Activated CD8-positive, alpha-beta T cell treated with anti-CD3 and anti-CD28 coated beads for 36 hours (primary cell): ENCODE results near the gene VANGL2. TPM values are rescaled to one million over a fixed set of nuclear protein-coding genes. Genes with fewer than 3 reads are reported as not detected.
A peak's percentile ranks its signal among the peaks of the same experiment; 100 is the strongest.

ENCODE experiments used
- ATAC-seq: fragments of 200-7000 bp; cut with Tn5 transposase; one replicate; pipeline ENCODE4 v1.10.0; 2021; ENCODE audit warnings: mild to moderate bottlenecking, moderate library complexity
- CTCF ChIA-PET: fragments of 350-600 bp; sonication (Branson Sonifier 250); formaldehyde crosslinking; loops from one replicate; lab custom pipeline; 2021; ENCODE audit warnings: antibody characterized with exemption; lab: Charles Lee
- POLR2A ChIA-PET: fragments of 350-600 bp; sonication (Branson Sonifier 250); formaldehyde crosslinking; loops from one replicate; lab custom pipeline; 2021; ENCODE audit warnings: antibody characterized with exemption; lab: Charles Lee
- DNase-seq: peaks from one replicate; pipeline ENCODE4 v3.0.0-alpha.2; 2020
- H3K27ac Mint-ChIP-seq: one replicate; pipeline ENCODE4 v1.8.0; 2021; ENCODE audit warnings: mild to moderate bottlenecking, mixed read lengths
- H3K27me3 Mint-ChIP-seq: one replicate; pipeline ENCODE4 v1.8.0; 2021; ENCODE audit warnings: mixed read lengths
- H3K36me3 Mint-ChIP-seq: one replicate; pipeline ENCODE4 v1.8.0; 2021; ENCODE audit warnings: low read depth, mixed read lengths
- H3K4me1 Mint-ChIP-seq: one replicate; pipeline ENCODE4 v1.8.0; 2021; ENCODE audit warnings: low read depth, mixed read lengths
- H3K4me3 Mint-ChIP-seq: one replicate; pipeline ENCODE4 v1.8.0; 2021; ENCODE audit warnings: mild to moderate bottlenecking, moderate library complexity, mixed read lengths
- H3K9me3 Mint-ChIP-seq: one replicate; pipeline ENCODE4 v1.8.0; 2021; ENCODE audit warnings: mixed read lengths
- intact Hi-C: fragments of 100-400 bp; cut with micrococcal nuclease; formaldehyde crosslinking; loops from one replicate; pipeline ENCODE4 v1.10.0; 2022
- total RNA-seq, 2 experiments: library from RNA; stranded (reverse); gene quantifications; one replicate each; pipeline ENCODE4 v1.2.3, GENCODE V29; 2021
- TF ChIP-seq, protein P1 (sequence below): fragments of 200-600 bp; IDR thresholded peaks from one replicate; pipeline ENCODE4 v1.8.0; 2022; ENCODE audit warnings: antibody characterized with exemption, mild to moderate bottlenecking

VANGL2 gene
- total RNA-seq, 2 experiments from 2014 or later = 0.16 to 0.40 TPM

DNA sequence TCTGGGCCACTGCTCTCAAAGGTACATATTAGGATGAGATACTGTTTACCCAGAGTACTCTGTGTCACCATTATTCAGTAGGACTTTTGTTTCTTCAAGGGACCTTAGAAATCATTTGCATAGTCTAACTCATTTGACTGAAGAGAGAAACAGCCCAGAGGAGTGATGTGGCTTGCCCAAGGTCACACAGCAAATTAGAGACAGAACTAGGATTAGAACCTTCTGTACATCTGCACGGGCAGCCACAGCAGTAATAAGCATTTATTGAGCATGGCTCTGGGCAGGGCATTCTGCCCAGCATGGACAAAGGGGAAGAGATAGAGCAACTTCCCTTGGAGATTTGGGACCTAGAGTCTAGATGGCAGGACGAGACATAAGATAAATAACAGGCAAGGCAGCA lies 39.2 kb upstream of the VANGL2 start:
- ChIA-PET CTCF (interaction anchor here (8.6 kb wide), 1 partner anchor 16 kb away, joined by 41 read pairs; no protein-coding TSS in a partner anchor), POLR2A (no interaction called here)
- Mint-ChIP-seq H3K4me1 (no peaks in the 10 kb centered on the region), H3K9me3 (no peaks in the 10 kb centered on the region), H3K36me3 (peaks cover 18% of the 10 kb centered on the region), H3K27me3 (no peaks in the 10 kb centered on the region), H3K27ac (no peak overlapping the region), H3K4me3 (no peak overlapping the region)
- TF ChIP-seq, protein P1, sequence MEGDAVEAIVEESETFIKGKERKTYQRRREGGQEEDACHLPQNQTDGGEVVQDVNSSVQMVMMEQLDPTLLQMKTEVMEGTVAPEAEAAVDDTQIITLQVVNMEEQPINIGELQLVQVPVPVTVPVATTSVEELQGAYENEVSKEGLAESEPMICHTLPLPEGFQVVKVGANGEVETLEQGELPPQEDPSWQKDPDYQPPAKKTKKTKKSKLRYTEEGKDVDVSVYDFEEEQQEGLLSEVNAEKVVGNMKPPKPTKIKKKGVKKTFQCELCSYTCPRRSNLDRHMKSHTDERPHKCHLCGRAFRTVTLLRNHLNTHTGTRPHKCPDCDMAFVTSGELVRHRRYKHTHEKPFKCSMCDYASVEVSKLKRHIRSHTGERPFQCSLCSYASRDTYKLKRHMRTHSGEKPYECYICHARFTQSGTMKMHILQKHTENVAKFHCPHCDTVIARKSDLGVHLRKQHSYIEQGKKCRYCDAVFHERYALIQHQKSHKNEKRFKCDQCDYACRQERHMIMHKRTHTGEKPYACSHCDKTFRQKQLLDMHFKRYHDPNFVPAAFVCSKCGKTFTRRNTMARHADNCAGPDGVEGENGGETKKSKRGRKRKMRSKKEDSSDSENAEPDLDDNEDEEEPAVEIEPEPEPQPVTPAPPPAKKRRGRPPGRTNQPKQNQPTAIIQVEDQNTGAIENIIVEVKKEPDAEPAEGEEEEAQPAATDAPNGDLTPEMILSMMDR = no peak
- ATAC-seq (no peak), DNase-seq (no peak)
- intact Hi-C loops = no loop called here

DNA sequence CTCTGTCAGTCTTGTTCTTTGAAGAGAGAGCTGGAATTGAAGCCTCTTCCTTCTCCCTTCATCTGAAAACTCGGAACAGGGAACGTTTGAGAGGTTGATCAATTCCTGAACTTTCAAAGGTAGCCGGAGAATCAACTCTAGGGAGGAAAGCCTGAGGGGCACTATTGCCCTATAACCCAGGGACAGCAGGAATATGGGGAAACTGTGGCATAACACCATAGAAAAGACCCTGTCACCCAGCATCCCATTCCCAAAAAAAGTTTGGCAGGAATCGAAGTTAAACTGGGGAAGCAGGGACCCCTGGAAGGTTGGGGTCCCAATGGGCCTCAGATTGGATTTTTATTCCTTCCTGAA lies 38.6 kb upstream of the VANGL2 start:
- Mint-ChIP-seq H3K9me3 (no peaks in the 10 kb centered on the region), H3K27ac (no peak overlapping the region), H3K36me3 (peaks cover 12% of the 10 kb centered on the region), H3K4me1 (no peaks in the 10 kb centered on the region), H3K27me3 (no peaks in the 10 kb centered on the region), H3K4me3 (no peak overlapping the region)
- TF ChIP-seq, protein P1 = no peak
- DNase-seq (no peak), ATAC-seq (no peak)
- intact Hi-C loops = no loop called here
- CTCF ChIA-PET = interaction anchor here (8.6 kb wide), 1 partner anchor 16 kb away, joined by 41 read pairs; no protein-coding TSS in a partner anchor
- POLR2A ChIA-PET = no interaction called here

DNA sequence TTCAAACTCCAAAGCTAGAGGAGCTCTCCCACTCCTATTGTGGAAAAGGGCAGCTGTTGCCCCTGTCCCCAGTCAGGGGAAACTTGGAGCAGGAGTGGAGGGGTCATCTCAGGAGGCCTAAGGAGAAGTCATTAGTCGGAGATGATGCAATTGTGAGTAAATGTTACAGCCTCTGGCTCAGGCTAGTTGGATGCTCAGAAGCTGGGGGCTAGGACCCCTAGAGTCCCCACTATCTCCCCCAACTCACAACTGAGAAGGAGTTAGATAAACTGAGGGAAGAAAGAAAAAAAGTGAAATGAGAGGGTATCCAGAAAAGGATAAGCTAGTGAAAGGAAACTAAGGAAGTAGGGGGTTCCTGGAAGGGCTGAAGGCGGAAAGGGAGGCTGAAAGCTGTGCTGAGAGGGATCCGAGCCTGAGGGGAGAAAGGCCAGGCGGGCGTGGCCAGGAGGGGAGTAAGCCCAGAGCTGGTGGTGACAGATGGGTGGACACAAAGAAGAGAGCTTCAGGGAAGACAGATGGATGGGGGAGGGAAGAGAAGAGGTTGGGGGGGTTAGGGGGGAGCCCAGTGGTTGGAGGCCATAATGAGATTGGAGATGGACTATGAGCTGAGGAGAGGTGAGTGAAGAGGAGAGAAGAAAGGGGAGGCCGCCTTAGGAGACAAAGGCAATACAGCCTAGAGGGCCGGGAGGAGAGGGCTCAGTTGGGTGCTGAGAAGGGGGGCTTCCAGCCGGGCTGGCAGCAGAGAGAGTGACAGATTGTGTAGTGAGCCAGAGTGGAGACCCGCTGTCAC lies 38.0 kb upstream of the VANGL2 start:
- Mint-ChIP-seq H3K27ac (peak overlapping the region; percentile 59), H3K4me1 (no peaks in the 10 kb centered on the region), H3K36me3 (peaks cover 9% of the 10 kb centered on the region), H3K4me3 (no peak overlapping the region), H3K9me3 (no peaks in the 10 kb centered on the region), H3K27me3 (no peaks in the 10 kb centered on the region)
- CTCF ChIA-PET = interaction anchor here (1.0 to 8.6 kb wide), 3 partner anchors 12 to 73 kb away, joined by 3 to 41 read pairs (median 3); no protein-coding TSS in a partner anchor
- intact Hi-C loops = no loop called here
- POLR2A ChIA-PET = interaction anchor here (0.5 to 1.2 kb wide), 3 partner anchors 8 to 19 kb away, joined by 3 to 4 read pairs (median 3); partner anchors contain the start of genes COPA and NCSTN
- ATAC-seq (no peak), DNase-seq (no peak)
- TF ChIP-seq, protein P1 = no peak

DNA sequence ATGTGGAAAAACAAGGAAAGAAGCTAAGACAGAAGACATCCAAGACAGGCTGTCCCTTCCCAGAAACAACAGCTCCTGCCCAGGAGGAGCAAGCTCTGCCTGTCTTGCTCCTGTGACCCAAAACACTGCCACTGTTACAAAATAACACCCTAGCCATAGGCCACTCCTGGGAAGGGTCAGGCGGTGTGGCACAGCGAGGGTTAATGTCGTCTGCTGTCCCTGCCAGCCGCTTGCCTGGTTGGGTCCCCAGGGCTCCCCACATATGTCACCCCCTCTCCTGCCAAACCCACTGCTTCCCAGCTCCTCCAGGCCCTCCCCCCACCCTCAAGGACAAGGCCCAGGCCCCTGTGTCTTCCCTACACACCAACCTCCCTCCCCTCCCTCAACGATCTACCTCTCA lies 37.4 kb upstream of the VANGL2 start:
- Mint-ChIP-seq H3K4me1 (no peaks in the 10 kb centered on the region), H3K27me3 (no peaks in the 10 kb centered on the region), H3K27ac (no peak overlapping the region), H3K9me3 (no peaks in the 10 kb centered on the region), H3K4me3 (no peak overlapping the region), H3K36me3 (peaks cover 9% of the 10 kb centered on the region)
- TF ChIP-seq, protein P1 = no peak
- ChIA-PET CTCF (interaction anchor here (1.0 to 8.6 kb wide), 4 partner anchors 8 to 74 kb away, joined by 3 to 41 read pairs (median 6); no protein-coding TSS in a partner anchor), POLR2A (interaction anchor here (0.5 to 1.2 kb wide), 3 partner anchors 9 to 20 kb away, joined by 3 to 4 read pairs (median 3); partner anchors contain the start of genes COPA and NCSTN)
- intact Hi-C loops = no loop called here
- DNase-seq (no peak), ATAC-seq (no peak)
